HG03064 (cell line): ENCODE data around the gene MIEF2.

Source experiments
- ATAC-seq: cut with Tn5 transposase; IDR thresholded peaks from one replicate; pipeline ENCODE4 v1.9.1; 2021; ENCODE audit warnings: low read depth; ENCODE audit not compliant: unreplicated experiment

The MIEF2 gene

DNA sequence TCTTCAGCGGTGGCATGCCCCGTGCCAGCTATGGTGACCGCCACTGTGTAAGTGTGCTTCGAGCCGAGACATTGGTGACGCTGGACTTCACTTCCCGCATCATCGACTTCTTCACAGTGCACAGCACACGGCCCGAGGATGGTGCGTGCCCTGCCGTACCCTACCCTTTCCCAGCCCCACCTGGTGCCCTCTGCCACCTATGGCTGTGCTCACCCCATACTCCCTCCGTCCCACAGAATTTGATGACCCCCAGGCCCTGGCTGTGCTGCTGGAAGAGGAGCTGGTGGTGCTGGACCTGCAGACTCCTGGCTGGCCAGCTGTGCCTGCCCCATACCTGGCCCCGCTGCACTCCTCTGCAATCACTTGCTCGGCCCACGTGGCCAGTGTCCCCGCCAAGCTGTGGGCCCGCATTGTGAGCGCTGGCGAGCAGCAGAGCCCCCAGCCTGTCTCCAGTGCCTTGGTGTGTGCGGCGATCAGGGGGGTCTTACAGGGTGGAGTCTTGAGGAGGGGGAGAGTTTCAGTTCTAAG, 25.5 kb upstream of the MIEF2 start:
- ATAC-seq: no peak

DNA sequence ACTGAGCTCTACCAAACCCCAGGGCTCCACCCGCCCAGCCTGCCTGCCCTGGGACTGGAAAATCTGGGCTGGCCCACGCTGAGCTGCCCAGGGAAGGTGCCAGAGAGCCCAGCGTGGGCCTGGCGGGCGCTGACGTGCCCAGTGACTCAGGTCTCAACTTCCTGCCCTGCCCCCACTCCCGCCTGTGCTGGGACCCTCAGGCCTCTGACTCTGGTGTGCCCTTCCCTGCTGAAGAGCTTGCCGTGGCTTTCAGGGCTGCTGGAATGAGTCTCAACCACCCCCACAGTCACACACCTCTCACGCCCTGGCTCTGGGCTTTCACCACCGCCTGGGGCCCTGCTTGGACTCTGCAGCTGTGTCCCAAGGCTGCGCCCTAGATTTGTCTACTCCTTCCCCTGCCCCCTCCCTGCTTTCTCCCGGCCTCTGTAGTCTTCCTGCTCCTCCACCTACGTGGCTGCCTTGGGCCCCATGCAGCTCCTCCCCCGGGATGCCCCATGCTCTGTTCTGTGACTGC, 24.7 kb upstream of the MIEF2 start:
- ATAC-seq: no peak

DNA sequence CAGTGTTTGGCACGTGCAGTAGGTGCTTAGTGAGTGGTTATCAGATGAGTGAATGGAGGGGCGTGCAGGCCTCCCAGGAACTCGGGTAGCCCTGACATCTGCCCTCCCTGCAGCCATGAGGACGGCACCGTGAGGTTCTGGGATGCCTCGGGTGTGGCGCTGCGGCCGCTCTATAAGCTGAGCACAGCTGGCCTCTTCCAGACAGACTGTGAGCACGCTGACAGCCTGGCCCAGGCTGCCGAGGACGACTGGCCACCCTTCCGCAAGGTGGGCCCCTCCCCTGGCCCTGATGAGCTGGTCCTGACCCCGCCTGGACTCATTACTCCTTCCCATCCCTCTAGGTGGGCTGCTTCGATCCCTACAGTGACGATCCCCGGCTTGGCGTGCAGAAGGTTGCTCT, 24.0 kb upstream of the MIEF2 start:
- ATAC-seq: no peak

GRCh38 chr17:18237461-18237860, 23.0 kb upstream of the MIEF2 start:
- ATAC-seq: no peak

- ATAC-seq: no peak
Measured at GRCh38 chr17:18238299-18238698, 22.2 kb upstream of the MIEF2 start.

- no peak for ATAC-seq
Measured at GRCh38 chr17:18240449-18240848, 20.0 kb upstream of the MIEF2 start.

GRCh38 chr17:18241229-18241871, 19.1 kb upstream of the MIEF2 start:
- ATAC-seq: no peak

DNA sequence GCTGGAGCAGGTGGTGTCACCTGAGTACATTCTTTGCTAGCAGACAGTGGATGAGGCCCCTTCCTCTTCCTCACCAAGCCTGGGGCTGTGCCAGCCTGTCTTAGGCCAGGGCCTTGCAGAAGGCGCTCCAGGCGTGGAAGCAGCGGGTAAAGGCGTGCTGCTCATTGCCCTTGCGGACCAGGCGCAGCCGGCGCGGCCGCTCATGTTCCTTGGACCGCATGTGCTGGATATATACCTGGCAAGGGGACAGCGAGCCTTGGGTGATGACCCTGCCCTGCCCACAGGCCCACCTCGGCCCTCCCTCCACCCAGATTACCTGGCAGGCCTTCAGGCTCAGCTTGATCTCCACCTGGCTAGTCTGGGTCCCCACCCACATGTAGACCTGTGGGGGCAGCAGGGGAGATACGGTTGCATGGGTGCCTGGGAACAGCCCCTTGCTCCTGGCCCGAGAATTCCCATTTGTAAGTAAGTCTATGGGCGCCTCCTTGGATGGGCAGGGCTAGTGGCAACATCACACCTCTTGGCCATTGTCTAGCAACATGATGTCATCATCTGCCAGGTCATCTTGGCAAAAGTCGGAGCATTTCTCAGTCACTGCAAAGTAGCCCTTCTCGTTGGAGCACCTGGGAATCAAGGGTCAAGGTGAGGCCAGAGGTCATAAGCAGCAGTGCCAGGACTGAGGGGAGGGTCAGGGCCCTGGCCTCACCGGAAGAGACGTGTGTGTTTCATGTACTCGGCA, 15.3 kb upstream of the MIEF2 start:
- no peak for ATAC-seq

DNA sequence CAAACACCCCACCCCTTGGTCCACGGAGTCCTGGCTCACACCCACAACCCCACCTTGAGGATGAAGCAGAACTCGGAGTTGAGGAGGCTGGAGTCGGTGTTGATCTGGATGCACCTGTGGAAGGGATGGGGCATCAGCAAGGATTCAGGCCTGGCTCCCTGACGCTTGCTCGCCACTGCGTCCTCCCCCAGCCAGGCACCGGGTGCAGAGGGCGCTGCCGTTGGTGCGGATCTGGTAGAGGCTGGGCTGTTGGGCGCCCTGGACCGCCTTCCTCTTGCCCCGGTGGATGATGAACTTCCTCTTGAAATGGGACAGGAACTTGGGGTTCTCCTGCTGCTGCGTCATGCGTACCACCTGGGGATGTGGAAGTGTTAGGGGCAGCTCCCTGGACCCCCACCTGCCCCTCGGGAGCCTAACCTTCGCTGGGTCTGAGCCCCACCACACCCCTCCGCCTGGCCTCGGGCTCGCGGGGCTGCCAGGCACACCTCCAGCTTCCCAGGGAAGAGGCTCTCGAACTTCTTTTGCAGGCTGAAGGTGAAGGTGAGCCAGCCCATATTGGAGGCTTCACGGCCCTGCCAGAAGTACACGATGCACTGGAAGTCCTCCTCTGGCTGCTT, 14.2 kb upstream of the MIEF2 start:
- no peak for ATAC-seq

GRCh38 chr17:18246880-18247612, 13.4 kb upstream of the MIEF2 start:
- ATAC-seq: no peak

- ATAC-seq: no peak
Measured at GRCh38 chr17:18247613-18248001, 12.9 kb upstream of the MIEF2 start.

DNA sequence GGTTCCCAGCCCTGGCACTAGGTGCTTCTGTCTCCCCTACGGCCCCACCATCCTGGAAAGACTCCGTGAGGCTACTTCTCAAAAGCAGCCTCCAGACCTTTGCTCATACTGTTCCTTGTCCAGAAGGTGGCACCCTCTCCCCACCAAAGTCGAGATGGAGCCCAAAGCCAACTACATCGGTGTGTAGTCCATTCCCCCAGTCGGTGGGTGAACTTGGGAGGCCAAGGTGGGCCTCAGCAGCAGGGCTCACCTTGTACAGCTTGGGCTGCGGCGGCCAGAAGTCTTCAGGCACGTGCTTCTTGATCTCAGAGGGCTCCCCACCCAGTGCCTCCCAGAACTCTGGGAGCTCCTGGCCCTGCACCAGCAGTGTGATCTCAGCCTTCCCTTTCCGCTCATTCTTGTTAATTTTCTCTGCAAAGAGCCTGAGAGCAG, 12.1 kb upstream of the MIEF2 start:
- no peak for ATAC-seq

- ATAC-seq: no peak
Measured at GRCh38 chr17:18248811-18249210, 11.7 kb upstream of the MIEF2 start.

DNA sequence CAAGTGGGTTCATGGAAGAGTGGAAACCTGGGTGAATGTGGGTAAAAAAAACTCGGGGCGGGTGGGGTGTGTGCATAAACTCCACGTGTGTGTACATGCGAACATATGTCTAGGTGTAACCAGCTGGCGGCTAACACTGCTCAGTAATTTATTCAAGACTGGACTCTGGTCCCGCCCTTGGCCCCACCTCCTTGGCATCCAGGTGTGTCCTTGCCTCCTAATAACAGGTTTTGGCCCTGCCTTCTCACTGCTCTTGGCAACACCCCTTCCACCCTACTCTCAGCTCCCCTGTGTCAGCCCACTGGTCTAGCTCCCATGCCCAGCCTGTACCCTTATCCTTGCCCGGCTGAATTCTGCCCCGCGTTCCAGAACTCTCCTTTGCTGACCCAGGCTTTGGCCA, 10.2 kb upstream of the MIEF2 start:
- ATAC-seq: no peak

GRCh38 chr17:18250708-18251107, 9.8 kb upstream of the MIEF2 start:
- no peak for ATAC-seq

GRCh38 chr17:18251204-18251603, 9.3 kb upstream of the MIEF2 start:
- ATAC-seq: no peak

DNA sequence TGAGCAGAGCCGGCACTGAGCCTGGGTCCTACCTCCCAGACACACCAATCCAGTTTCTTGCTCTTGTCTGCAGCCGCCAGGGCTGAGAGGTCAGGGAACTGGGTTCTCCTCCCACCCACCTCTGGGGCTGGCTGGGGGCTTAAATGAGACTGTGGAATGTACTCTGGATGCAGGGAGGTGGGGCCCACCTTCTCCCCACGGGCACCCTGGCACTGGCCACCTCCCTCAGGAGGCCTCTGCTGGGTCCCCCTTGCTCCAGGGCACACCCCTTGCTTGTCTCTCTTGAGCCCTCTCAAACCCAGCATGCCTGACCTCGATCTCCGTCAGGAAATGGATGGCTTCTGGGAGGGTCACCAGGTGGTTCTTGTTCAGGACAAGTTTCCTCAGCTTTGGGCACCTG, 8.3 kb upstream of the MIEF2 start:
- no peak for ATAC-seq

DNA sequence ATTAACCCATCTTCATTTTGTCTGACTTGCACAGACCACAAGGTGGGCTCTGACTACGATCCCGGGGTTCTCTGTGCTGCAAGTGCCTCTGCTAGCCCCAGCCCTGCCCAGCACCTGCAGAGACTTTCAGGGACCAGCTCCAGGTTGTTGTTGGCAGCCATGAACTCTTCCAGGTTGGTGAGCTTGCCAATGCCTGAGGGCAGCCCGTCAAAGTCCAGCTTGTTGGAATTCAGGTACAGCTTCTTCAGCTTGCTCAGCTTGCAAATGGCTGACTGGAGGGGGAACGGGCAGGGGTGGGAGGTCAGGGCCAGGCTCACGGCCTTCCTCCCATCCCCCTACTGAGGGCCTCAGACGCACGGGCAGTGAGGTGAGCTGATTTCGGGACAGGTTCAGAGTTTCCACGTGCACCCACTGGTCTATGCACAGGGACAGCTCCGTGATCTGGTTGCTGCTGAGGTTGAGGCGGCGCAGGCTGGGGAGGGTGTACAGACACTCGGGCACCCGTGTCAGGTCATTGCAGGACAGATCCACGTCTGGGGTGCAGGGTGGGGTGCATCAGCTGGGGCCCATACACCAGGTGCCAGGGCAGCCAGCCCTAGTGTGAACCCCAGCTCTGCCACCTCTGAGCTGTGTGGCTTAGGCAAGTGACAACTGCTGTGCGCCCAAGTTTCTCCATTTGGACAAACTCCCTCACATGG, 7.1 kb upstream of the MIEF2 start:
- no peak for ATAC-seq

DNA sequence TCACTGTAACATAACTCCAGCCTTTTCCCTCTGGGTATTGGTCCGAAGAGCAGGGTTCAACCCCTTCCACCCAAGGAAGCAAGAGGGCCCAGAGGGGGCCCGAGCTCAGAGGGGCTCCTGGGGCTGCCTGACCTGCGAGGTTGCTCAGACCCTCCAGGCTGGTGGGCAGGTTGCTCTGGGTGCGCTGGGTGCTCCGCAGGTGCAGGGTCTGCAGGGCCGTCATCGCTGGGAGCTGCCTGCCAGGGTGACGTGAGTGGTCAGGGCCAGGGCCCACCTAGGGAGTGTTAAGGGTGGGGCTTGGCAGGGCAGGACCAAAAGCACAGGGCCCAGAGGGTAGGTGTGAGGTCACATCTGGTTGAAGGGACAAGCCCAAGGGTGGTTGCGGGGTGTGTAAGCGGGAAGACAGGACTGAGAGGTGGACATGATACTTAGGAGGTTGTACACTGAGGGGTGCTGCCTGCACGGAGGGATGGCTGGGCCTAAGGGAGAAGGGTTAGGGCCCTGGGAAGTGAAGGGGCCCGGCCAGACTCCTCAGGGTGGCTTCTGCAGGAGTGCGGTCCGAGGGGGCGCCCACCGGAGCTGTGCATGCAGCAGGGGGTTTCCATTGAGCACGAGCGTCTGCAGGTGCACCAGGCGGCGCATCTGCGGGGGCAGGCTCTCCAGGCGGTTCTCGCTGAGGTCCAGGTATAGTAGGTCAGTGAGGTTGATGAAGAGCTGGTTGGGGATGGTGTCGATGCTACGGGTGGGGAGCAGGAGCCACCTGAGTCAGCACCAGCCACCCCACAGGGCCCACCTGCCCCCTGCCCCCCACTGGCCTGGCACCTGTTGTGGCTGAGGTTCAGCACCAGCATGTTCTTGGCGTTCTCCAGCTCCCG, 6.3 kb upstream of the MIEF2 start:
- no peak for ATAC-seq
